ENCODE results near the gene RNF148.

DNA sequence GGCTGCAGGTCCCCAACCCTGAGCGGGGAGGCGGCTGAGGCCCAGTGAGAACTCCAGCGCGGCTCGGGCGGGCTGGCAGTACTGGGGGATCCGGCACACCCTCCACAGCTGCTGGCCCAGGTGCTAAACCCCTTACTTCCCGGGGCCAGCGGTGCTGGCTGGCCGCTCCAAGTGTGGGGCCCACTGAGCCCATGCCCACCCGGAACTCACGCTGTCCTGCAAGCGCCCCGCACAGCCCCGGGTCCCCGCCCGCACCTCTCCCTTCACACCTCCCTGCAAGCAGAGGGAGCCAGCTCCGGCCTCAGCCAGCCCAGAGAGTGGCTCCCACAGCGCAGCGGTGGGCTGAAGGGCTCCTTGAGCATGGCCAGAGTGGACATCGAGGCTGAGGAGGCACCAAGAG, 28.8 kb downstream of the RNF148 start:
- TF ChIP-seq CTCF (IDR thresholded peaks at IDR 0.05; ENCODE audit: insufficient read depth, low read length), result no peak
- no peak for TF ChIP-seq POLR2AphosphoS5 (IDR thresholded peaks at IDR 0.05; ENCODE audit: low read depth)
- TF ChIP-seq GABPA (IDR thresholded peaks at IDR 0.05; ENCODE audit: low read depth), result no peak
- TF ChIP-seq, protein P1, sequence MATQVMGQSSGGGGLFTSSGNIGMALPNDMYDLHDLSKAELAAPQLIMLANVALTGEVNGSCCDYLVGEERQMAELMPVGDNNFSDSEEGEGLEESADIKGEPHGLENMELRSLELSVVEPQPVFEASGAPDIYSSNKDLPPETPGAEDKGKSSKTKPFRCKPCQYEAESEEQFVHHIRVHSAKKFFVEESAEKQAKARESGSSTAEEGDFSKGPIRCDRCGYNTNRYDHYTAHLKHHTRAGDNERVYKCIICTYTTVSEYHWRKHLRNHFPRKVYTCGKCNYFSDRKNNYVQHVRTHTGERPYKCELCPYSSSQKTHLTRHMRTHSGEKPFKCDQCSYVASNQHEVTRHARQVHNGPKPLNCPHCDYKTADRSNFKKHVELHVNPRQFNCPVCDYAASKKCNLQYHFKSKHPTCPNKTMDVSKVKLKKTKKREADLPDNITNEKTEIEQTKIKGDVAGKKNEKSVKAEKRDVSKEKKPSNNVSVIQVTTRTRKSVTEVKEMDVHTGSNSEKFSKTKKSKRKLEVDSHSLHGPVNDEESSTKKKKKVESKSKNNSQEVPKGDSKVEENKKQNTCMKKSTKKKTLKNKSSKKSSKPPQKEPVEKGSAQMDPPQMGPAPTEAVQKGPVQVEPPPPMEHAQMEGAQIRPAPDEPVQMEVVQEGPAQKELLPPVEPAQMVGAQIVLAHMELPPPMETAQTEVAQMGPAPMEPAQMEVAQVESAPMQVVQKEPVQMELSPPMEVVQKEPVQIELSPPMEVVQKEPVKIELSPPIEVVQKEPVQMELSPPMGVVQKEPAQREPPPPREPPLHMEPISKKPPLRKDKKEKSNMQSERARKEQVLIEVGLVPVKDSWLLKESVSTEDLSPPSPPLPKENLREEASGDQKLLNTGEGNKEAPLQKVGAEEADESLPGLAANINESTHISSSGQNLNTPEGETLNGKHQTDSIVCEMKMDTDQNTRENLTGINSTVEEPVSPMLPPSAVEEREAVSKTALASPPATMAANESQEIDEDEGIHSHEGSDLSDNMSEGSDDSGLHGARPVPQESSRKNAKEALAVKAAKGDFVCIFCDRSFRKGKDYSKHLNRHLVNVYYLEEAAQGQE (IDR thresholded peaks at IDR 0.05; ENCODE audit: insufficient replicate concordance, low read depth), result no peak
- no peak for TF ChIP-seq SPI1 (IDR thresholded peaks at IDR 0.05; ENCODE audit: borderline replicate concordance, low read depth)

All from HL-60 (cell line).